Activated naive CD4-positive, alpha-beta T cell treated with anti-CD3 and anti-CD28 coated beads, Interleukin-2, amount 50 U/mL, for 72 hours (primary cell): ENCODE measurements around the gene FAM193A. TPM values are rescaled to one million over a fixed set of nuclear protein-coding genes. Genes with fewer than 3 reads are reported as not detected.
A peak's percentile ranks its signal among the peaks of the same experiment; 100 is the strongest.

Experiments used
- ATAC-seq, 2 donors: fragments of 150-1000 bp; cut with Tn5 transposase; 2 replicates each; pipeline ENCODE4 v1.10.0; 2021; ENCODE audit warnings: mild to moderate bottlenecking in 2 of 2, moderate library complexity in 2 of 2
- DNase-seq, 2 donors: peaks; one replicate each; pipeline ENCODE4 v3.0.0; 2021 to 2022; ENCODE audit warnings: low spot score in 2 of 2
- H3K27ac Mint-ChIP-seq, 2 donors: one replicate each; pipeline ENCODE4 v1.8.0; 2022; ENCODE audit warnings: mild to moderate bottlenecking in 2 of 2, mixed read lengths in 2 of 2
- H3K36me3 Mint-ChIP-seq, 2 donors: one replicate each; pipeline ENCODE4 v1.8.0; 2022; ENCODE audit warnings: mixed read lengths in 2 of 2
- H3K9me3 Mint-ChIP-seq, 2 donors: one replicate each; pipeline ENCODE4 v1.8.0; 2022; ENCODE audit warnings: mixed read lengths in 2 of 2
- total RNA-seq, 2 donors: library from RNA; stranded (reverse); gene quantifications; one replicate each; pipeline ENCODE4 v1.2.3, GENCODE V29; 2022

The FAM193A gene, protein sequence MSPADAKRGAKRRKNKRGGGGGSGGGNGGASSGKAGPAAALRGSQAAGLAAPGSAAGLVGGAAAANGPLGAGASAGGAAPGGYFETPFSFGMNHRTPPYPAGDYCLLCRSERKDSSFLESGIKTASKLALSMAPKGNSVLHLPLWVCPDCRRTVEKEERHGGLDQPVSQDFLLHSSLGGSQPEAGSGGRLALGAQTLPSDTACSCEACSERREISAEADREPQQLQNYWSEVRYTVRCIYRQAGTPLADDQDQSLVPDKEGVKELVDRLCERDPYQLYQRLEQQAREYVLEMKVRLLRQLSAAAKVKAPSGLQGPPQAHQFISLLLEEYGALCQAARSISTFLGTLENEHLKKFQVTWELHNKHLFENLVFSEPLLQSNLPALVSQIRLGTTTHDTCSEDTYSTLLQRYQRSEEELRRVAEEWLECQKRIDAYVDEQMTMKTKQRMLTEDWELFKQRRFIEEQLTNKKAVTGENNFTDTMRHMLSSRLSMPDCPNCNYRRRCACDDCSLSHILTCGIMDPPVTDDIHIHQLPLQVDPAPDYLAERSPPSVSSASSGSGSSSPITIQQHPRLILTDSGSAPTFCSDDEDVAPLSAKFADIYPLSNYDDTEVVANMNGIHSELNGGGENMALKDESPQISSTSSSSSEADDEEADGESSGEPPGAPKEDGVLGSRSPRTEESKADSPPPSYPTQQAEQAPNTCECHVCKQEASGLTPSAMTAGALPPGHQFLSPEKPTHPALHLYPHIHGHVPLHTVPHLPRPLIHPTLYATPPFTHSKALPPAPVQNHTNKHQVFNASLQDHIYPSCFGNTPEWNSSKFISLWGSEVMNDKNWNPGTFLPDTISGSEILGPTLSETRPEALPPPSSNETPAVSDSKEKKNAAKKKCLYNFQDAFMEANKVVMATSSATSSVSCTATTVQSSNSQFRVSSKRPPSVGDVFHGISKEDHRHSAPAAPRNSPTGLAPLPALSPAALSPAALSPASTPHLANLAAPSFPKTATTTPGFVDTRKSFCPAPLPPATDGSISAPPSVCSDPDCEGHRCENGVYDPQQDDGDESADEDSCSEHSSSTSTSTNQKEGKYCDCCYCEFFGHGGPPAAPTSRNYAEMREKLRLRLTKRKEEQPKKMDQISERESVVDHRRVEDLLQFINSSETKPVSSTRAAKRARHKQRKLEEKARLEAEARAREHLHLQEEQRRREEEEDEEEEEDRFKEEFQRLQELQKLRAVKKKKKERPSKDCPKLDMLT (N-terminal part only)
- total RNA-seq: 10 to 100 TPM; 31.0 to 32.4 TPM

DNA sequence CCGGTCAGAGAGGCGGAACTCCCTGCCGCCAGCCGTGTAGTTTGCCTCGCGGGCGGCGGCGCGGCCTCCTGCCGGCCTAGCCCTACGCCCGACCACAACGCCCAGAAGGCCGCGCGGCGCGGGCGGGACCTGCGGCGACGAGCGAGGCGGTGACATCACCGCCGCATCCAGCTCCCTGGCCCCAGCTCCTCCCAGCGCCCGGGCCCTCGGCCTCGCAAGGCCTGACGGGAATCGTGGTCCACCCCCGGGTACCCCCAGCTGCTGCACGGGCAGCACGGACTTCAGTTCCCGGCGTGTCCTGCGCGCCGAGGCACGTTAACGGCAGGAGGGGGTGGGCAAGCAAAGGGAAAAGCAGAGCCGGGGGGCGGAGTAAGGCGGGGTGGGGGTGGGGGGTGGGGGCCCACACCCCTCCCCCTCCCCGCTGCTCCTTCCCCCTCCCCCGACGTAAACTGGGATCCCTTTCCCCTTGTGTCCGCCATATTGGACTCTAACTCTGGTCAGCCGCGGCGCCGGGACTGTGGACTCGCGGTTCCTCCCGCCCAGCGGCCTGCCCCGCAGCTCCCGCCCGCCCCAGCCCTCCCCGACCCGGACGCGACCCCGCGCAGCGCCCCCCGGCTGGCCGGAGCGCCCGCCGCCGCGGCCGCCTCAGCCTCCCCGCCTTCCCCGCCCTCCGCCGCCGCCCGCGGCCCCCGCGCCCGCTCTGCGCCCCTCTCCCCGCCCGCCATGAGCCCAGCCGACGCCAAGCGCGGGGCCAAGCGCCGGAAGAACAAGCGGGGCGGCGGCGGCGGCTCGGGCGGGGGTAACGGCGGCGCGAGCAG lies at the start of gene FAM193A:
Gene FAM193A, plus strand, starts transcription at position 455 of the 818 bp plus-strand sequence. Its CDS starts 269 bp downstream, at position 724.
- H3K36me3 Mint-ChIP-seq: peaks cover 4% of the 10 kb centered on the region in 2 donors
- peak within 1 kb of the TSS; percentile 88 to 99 for H3K27ac Mint-ChIP-seq
- DNase-seq (peak; percentile 97 to 99), ATAC-seq (peak; percentile 90 to 94)
- no peaks in the 10 kb centered on the region for H3K9me3 Mint-ChIP-seq

DNA sequence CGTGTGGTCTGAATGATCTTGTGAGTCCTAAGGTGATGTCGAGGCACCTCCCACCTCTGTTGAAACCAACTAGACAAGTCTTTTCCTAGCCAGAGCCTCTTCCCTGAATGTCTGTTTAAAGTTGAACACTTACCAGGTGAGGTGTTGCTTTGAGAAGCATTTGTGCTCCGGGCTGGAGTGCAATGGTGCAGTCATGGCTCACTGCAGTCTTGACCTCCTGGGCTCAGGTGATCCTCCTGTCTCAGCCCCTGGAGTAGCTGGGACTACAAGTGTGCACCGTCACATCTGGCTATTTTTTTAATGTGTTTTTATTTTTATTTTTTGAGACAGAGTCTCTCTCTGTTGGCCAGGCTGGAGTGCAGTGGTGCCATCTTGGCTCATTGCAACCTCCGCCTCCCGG lies 49.5 kb upstream of the FAM193A start:
- Mint-ChIP-seq H3K27ac (peak overlapping the region; percentile 29 to 72), H3K36me3 (peaks cover 11 to 17% of the 10 kb centered on the region in 2 donors), H3K9me3 (no peaks in the 10 kb centered on the region)
- ATAC-seq (no peak), DNase-seq (no peak)

DNA sequence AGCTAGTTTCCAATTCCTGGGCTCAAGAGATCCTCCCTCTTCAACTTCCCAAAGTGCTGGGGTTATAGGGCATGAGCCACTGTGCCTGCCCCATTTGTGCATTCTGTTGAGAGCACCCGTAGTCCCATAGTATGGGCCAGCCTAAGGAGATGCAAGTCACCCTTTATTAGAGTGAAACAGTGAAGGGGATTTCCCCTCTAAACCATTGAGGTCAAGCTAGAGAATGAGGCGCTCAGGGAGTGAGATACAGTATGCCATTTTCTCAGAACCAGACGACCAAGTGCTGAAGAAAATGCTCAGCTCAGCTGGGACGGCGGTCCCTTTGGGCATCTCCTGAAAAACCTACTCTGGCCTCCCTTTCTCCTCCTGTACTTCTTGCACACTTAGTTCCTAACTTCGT lies 48.8 kb upstream of the FAM193A start:
- H3K9me3 Mint-ChIP-seq: no peaks in the 10 kb centered on the region

DNA sequence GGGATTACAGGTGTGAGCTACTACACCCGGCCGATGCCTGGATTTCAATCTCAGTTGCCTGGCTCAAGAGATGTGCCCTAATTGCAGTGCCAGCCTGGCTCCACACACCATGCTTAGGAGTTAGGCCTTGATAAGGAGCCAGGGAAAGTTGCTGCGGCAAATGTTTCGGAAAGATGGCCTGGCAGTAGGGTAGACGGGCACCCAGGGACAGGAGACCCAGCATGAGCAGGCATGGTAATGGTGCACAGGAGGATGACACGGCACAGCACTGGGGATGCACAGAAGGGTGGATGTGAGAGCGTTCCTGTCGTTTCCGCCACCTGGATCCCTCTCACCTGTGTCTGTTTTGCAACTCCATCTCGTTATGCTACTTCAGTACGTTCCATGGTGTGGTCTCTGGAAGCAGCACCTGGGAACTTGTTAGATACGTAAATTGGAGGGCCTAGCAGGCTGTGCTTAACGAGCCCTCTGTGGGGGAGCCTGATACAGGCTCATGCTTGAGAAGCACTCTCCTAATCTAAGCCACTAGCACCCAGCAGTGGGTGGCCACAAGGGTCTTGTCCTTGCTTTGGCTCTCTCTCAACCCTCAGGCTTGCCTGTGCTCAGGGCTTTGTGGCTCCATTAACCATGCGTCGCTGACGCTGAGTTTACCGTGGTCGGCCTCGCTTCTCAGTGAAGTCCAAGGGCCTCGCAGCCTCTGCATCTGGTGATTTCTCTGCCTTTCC lies 47.2 kb upstream of the FAM193A start:
- Mint-ChIP-seq H3K9me3 (no peaks in the 10 kb centered on the region), H3K36me3 (peaks cover 11 to 27% of the 10 kb centered on the region in 2 donors), H3K27ac (peak overlapping the region; percentile 21 to 90)
- ATAC-seq: no peak
- DNase-seq: no peak

More for the DNA sequence above, 48.8 kb upstream of the FAM193A start:
- Mint-ChIP-seq H3K36me3 (peaks cover 11 to 20% of the 10 kb centered on the region in 2 donors), H3K27ac (peak overlapping the region; percentile 29 to 50)
- no peak for DNase-seq
- ATAC-seq: peak; percentile 12 to 82

DNA sequence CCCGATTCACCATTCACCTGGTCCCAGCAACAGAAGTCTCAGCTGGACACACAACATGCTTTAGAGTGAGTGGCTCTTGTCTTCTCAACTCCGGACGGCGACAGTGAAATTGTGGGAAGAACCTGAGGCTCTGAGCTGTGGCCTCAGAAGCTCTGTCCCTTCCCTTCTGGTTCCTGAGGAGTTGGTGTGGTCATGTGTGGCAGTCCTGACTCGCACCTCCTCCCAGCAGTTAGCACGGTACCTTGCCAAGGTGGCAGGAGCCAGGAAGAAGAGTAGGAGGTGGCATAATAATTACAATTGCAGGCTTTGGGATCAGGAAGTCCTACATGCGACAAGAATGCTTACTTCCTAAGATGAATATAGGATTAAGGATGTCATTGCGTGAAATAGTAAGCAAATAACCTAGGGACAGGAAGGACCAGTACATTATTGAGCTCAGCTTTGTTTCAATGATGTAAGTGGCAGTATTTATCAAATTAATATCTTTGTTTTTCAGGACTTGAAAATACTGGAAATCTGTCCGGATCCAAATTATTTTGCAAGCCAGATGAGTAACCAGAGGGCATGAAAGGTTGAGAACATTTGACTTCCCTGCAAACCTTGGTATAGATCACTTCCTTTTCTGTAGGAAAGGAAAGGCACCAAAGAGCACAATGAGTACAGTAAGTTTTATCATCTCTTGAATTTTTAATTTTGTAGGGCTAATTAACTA lies 46.5 kb upstream of the FAM193A start:
- Mint-ChIP-seq H3K36me3 (peaks cover 11 to 27% of the 10 kb centered on the region in 2 donors), H3K9me3 (no peaks in the 10 kb centered on the region), H3K27ac (peak overlapping the region; percentile 21 to 90)
- DNase-seq (no peak), ATAC-seq (no peak)

DNA sequence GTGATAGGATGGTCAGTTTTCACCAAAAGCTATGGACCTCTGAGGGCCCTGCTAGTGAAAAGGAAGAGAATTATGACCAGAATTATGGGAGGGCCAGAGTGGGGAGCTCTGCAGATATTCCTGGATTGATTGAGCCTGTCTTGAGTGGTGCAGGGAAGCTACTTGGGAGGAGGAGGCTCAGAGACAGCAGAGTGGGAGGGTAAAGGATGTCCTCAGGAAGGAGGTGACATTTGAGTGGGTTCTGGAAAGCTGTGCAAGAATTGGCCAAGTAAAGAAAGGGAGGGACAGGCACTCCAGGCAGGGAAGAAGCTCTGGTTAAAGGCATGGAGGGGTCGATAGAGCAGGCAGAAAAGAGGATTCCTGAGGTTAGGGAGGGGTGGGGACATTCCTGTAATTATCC lies 43.5 kb upstream of the FAM193A start:
- ATAC-seq (no peak), DNase-seq (no peak)
- Mint-ChIP-seq H3K27ac (peak overlapping the region in 1 of 2 donors; percentile 82), H3K36me3 (peaks cover 11 to 27% of the 10 kb centered on the region in 2 donors), H3K9me3 (no peaks in the 10 kb centered on the region)

DNA sequence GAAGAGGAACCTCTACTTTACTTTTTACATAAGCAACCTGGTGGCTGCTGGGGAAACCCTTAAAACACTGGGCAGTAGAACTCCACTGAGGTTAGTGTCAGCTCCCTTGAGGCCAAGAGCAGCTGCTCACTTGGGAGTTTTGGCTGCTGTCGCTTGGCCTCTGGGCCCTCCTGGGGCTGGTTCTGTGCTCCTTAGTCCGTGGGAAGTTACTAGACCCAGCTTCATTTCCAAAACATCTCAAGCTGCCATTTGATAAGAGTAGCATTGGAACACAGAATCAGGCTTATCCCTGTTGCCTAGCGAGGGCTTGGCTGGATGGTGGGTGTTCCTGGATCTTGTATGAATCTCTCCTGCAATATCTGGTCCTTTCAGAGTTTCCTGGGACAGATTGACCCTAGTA lies 41.5 kb upstream of the FAM193A start:
- Mint-ChIP-seq H3K36me3 (peaks cover 5 to 23% of the 10 kb centered on the region in 2 donors), H3K9me3 (no peaks in the 10 kb centered on the region), H3K27ac (peak overlapping the region in 1 of 2 donors; percentile 77)
- ATAC-seq: no peak
- DNase-seq: no peak

DNA sequence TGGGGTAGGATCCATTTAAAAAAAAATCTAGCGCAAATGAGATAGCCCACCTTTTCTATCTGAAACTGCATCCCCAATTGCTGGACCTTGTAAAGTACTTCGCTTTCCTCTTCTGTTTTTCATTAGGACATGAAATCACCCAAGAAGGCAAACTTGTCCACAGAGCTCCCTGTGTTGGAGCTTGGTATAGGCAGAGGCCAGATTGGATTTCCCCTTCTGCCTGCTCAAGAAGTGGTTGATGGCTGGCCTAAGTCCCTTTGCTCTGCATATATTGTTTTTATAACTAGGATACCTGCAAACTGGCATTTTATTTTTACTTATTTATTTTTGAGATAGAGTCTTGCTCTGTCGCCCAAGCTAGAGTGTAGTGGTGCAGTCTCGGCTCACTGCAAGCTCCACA lies 39.1 kb upstream of the FAM193A start:
- Mint-ChIP-seq H3K9me3 (no peaks in the 10 kb centered on the region), H3K36me3 (peaks cover 9 to 26% of the 10 kb centered on the region in 2 donors), H3K27ac (peak overlapping the region in 1 of 2 donors; percentile 60)
- ATAC-seq (no peak), DNase-seq (no peak)

DNA sequence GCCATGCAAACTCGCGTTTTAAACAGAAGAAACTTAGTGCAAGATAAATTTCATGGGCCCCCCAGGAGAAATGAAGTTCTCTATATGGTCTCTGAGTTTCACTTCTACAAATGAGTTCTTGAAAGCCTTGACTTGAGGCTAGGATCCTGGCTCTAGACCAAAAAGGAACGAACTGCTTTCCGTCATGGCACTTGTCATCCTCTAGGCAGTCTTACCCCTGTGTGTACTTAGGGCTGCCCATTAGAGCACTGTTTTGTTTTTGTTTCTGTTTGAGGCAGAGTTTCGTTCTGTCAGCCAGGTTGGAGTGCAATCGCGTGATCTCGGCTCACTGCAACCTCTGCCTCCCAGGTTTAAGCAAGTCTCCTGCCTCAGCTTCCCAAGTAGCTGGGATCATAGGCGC lies 38.5 kb upstream of the FAM193A start:
- DNase-seq: no peak
- Mint-ChIP-seq H3K27ac (peak overlapping the region in 1 of 2 donors; percentile 60), H3K36me3 (peaks cover 9 to 20% of the 10 kb centered on the region in 2 donors), H3K9me3 (no peaks in the 10 kb centered on the region)
- ATAC-seq: no peak

DNA sequence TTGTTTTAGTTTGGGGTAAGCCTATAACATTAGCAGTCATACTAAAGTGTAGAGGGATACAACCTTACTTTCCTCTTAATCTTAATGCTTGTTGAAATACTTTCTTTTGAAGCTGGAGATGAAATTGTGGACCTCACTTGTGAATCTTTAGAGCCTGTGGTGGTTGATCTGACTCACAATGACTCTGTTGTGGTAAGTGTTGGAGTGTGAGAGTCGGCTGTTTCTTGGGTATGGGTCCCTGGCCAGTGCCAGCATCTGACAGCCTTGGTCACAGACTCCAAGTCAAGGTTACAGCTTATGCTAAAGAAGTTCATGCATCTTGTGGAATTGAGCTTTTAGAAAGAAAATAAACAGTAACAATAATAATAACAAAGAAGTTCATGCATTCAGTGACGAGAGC lies 35.9 kb upstream of the FAM193A start:
- Mint-ChIP-seq H3K9me3 (no peaks in the 10 kb centered on the region), H3K27ac (peak overlapping the region; percentile 70 to 75), H3K36me3 (peaks cover 14 to 22% of the 10 kb centered on the region in 2 donors)
- no peak for DNase-seq
- ATAC-seq: peak; percentile 69 to 96

DNA sequence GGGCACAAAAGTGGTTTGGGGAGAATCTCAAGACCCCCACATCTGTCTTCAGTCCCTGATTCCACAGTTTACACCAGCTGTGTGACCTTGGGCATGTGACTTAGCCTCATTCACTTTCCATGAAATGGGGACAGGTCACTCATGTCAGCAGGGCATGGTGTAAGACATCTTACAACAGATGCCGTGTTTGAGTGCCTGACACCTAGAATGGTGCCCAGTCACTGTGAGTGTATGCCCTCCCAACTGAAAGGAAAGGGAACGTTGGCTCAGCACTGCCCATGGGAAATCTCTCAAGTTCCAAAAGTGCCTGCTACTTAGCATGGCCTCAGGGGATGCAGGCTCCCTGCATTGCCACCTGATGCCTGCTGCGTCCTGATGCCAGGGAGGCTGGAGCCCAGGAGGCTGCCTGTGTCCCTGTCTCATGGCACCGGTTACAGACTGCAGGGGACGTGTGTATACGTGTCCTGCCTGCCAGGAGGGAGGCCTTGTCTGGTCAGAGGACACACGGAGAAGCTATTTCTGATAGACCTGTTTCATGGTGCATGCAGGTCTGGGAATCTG lies 35.3 kb upstream of the FAM193A start:
- Mint-ChIP-seq H3K27ac (peak overlapping the region; percentile 70 to 75), H3K9me3 (no peaks in the 10 kb centered on the region), H3K36me3 (peaks cover 14 to 22% of the 10 kb centered on the region in 2 donors)
- DNase-seq: no peak
- no peak for ATAC-seq

DNA sequence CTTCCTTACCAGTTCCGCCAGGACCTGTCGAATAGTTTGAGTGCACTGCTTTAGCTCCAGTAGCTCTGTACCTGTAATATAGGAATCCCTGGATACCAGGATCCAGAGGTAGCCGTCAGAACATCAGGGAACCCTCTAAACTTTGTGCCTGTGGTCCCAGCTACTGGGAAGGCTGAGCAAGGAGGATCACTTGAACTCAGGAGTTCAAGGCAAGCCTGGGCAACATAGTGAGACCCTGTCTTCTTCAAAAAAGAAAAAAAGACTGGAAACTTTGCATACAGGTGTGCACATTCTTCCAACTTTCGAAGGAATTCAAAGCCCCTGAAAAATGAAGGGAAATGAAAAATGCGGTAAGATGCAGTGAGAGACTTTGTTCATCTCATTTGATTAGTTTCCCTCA lies 32.6 kb upstream of the FAM193A start:
- H3K27ac Mint-ChIP-seq: peak overlapping the region in 1 of 2 donors; percentile 35
- ATAC-seq: no peak
- DNase-seq: no peak
- H3K36me3 Mint-ChIP-seq: peaks cover 17 to 22% of the 10 kb centered on the region in 2 donors
- no peaks in the 10 kb centered on the region for H3K9me3 Mint-ChIP-seq

DNA sequence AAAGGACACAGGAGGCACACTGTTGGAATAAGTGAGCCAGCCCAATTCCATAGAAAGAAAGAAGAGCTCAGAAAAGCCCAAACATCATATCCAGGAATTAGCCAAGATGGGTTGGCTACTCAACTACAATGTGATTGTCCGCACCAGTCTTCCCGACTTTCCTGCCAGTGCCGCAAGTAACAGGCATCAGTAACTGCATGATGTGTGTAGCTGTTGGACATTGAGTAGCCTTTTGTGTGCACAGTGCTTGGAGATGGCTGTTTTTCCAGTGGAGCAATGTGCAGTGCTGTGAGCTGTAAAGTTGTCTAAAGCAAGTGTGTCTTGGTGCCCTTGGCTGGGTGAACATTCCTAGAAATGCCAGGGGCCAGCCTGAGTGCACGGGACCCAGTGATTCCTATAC lies 29.2 kb upstream of the FAM193A start:
- Mint-ChIP-seq H3K9me3 (no peaks in the 10 kb centered on the region), H3K36me3 (peaks cover 8 to 11% of the 10 kb centered on the region in 2 donors), H3K27ac (peak overlapping the region; percentile 25 to 55)
- ATAC-seq (no peak), DNase-seq (no peak)

DNA sequence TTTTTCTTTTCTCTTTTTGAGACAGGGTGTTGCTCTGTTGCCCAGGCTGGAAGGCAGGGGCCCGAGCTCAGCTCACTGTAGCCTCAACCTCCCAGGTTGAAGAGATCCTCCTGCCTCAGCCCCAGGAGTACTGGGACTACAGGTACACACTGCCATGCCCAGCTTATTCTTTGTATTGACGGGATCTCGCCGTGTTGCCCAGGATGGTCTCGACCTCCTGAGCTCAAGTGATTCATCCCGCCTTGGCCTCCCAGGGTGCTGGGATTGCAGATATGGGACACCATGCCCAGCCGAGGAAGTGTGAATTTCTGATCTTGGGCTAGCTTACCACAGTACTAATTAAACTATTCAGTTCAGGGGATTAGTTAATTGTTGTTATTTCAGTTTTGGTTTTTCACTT lies 28.6 kb upstream of the FAM193A start:
- no peak for DNase-seq
- Mint-ChIP-seq H3K27ac (peak overlapping the region; percentile 25 to 55), H3K36me3 (peaks cover 8 to 12% of the 10 kb centered on the region in 2 donors)

More for the DNA sequence above, 28.6 kb upstream of the FAM193A start:
- H3K9me3 Mint-ChIP-seq: no peaks in the 10 kb centered on the region
- no peak for ATAC-seq
